Dermis microvascular lymphatic vessel endothelial cell (primary cell): Measurements from ENCODE around the gene GPN1. TPM values are rescaled to one million over a fixed set of nuclear protein-coding genes. Genes with fewer than 3 reads are reported as not detected.
"Not testable (repeated sequence)": the region's sequence is repeated elsewhere in the genome, so short reads cannot be mapped to it uniquely, and the experiment has no call there.

Source experiments
- DNase-seq, 2 donors: peaks; one replicate each; pipeline versions ENCODE4 v3.0.0 to v3.0.0-alpha.2; 2010; ENCODE audit warnings: low read depth in 2 of 2
- total RNA-seq: library from RNA; depleted of rRNA; stranded (reverse); fragments of >200 nt; gene quantifications from 2 replicates; pipeline ENCODE4 v1.2.1, GENCODE V29; 2014

The GPN1 gene
- total RNA-seq, 1 donor from 2014 or later: 32.1 TPM

- peak in 1 of 2 donors; percentile 16 for DNase-seq
These were observed 38.6 kb downstream of the GPN1 start for GRCh38 chr2:27667446-27667845.

GRCh38 chr2:27671235-27671634 lies 42.4 kb downstream of the GPN1 start:
- DNase-seq: no peak

GRCh38 chr2:27672723-27673486 lies 44.1 kb downstream of the GPN1 start:
- no peak for DNase-seq

- no peak for DNase-seq
These were observed 51.7 kb downstream of the GPN1 start for GRCh38 chr2:27680571-27680970.

GRCh38 chr2:27681841-27682240 lies 53.0 kb downstream of the GPN1 start:
- DNase-seq: peak in 1 of 2 donors; percentile 33

- DNase-seq: peak in 1 of 2 donors; percentile 70
These were observed 53.5 kb downstream of the GPN1 start for GRCh38 chr2:27682334-27682771.

GRCh38 chr2:27683390-27684071 lies 54.7 kb downstream of the GPN1 start:
- DNase-seq: peak; percentile 92

- not testable (repeated sequence) for DNase-seq
These were observed 56.2 kb downstream of the GPN1 start for GRCh38 chr2:27685006-27685405.

- DNase-seq: no peak
These were observed 56.7 kb downstream of the GPN1 start for GRCh38 chr2:27685577-27685976.

GRCh38 chr2:27687232-27687631 lies 58.4 kb downstream of the GPN1 start:
- no peak for DNase-seq

- no peak for DNase-seq
These were observed 60.6 kb downstream of the GPN1 start for GRCh38 chr2:27689424-27689823.

GRCh38 chr2:27690052-27690451 lies 61.2 kb downstream of the GPN1 start:
- no peak for DNase-seq

- no peak for DNase-seq
These were observed 68.8 kb downstream of the GPN1 start for GRCh38 chr2:27697660-27698059.

Other genes starting within 250 kb of the GPN1 start
- 4.6 and 8.7 TPM in 2 replicates for gene ZNF513, start 248.3 kb upstream of the GPN1 start, total RNA-seq
- gene PPM1G, start 219.5 kb upstream of the GPN1 start, total RNA-seq: 88.5 and 101 TPM in 2 replicates
- 91.0 and 106 TPM in 2 replicates for gene NRBP1, start 200.4 kb upstream of the GPN1 start, total RNA-seq
- gene KRTCAP3, start 186.7 kb upstream of the GPN1 start, total RNA-seq: 0.13 and 0.38 TPM in 2 replicates
- 10.2 and 11.0 TPM in 2 replicates for gene IFT172, start 139.3 kb upstream of the GPN1 start, total RNA-seq
- 10.0 and 16.4 TPM in 2 replicates for gene FNDC4, start 133.8 kb upstream of the GPN1 start, total RNA-seq
- 0.13 TPM in 1 of 2 replicates, not detected in the other for gene GCKR, start 132.2 kb upstream of the GPN1 start, total RNA-seq
- gene ZNF512, start 46.0 kb upstream of the GPN1 start, total RNA-seq: 10.0 and 11.9 TPM in 2 replicates
- 1.0 and 1.3 TPM in 2 replicates for gene CCDC121, start within 50 bp of the GPN1 start, total RNA-seq
- 10.0 and 13.7 TPM in 2 replicates for gene SUPT7L, start 34.6 kb downstream of the GPN1 start, total RNA-seq
- 17.4 and 17.8 TPM in 2 replicates for gene SLC4A1AP, start 34.8 kb downstream of the GPN1 start, total RNA-seq
- gene MRPL33, start 142.7 kb downstream of the GPN1 start, total RNA-seq: 38.6 and 56.4 TPM in 2 replicates